EL (cell line): Measurements from ENCODE around the gene WFS1.

Source experiments
- DNase-seq: peaks from one replicate; pipeline ENCODE4 v3.0.0-alpha.2; 2016

The WFS1 gene

GRCh38 chr4:6269616-6270511 is at the start of gene WFS1:
WFS1 (plus strand) TSS chr4:6269850; CDS start chr4:6277456, 7,606 bp downstream.
- peak; percentile 98 for DNase-seq

- DNase-seq: no peak
Measured at GRCh38 chr4:6221301-6221850, 48.3 kb upstream of the WFS1 start.

GRCh38 chr4:6221851-6222760 is 47.5 kb upstream of the WFS1 start:
- no peak for DNase-seq

- no peak for DNase-seq
Measured at GRCh38 chr4:6222761-6223292, 46.8 kb upstream of the WFS1 start.

GRCh38 chr4:6224735-6225134 is 44.9 kb upstream of the WFS1 start:
- no peak for DNase-seq

GRCh38 chr4:6225469-6225868 is 44.2 kb upstream of the WFS1 start:
- peak; percentile 14 for DNase-seq

GRCh38 chr4:6226506-6226905 is 43.1 kb upstream of the WFS1 start:
- DNase-seq: no peak

GRCh38 chr4:6227412-6228157 is 42.1 kb upstream of the WFS1 start:
- no peak for DNase-seq

GRCh38 chr4:6228158-6229067 is 41.2 kb upstream of the WFS1 start:
- DNase-seq: no peak

GRCh38 chr4:6229095-6229494 is 40.6 kb upstream of the WFS1 start:
- DNase-seq: no peak

- no peak for DNase-seq
Measured at GRCh38 chr4:6229671-6230501, 39.8 kb upstream of the WFS1 start.

GRCh38 chr4:6230502-6230785 is 39.2 kb upstream of the WFS1 start:
- DNase-seq: no peak

- DNase-seq: no peak
Measured at GRCh38 chr4:6230827-6231662, 38.6 kb upstream of the WFS1 start.

- no peak for DNase-seq
Measured at GRCh38 chr4:6231663-6232165, 37.9 kb upstream of the WFS1 start.

GRCh38 chr4:6232836-6233785 is 36.5 kb upstream of the WFS1 start:
- DNase-seq: no peak

- DNase-seq: no peak
Measured at GRCh38 chr4:6233929-6234328, 35.7 kb upstream of the WFS1 start.

GRCh38 chr4:6235012-6235411 is 34.6 kb upstream of the WFS1 start:
- DNase-seq: no peak
